K562 (cell line): ENCODE measurements around the gene FGD6. TPM values are rescaled to one million over a fixed set of nuclear protein-coding genes. Genes with fewer than 3 reads are reported as not detected.

Experiments
- ATAC-seq: fragments of 200-7000 bp; cut with Tn5 transposase; 3 replicates; pipeline ENCODE4 v1.9.1; 2020; ENCODE audit warnings: moderate library complexity
- BruUV-seq: library from RNA; stranded (reverse); fragments of 400-500 nt; replicated peaks from 2 replicates; lab custom pipeline; 2021; lab: Mats Ljungman, UMichigan
- CTCF ChIA-PET: fragments of 300-600 bp; formaldehyde crosslinking; extraction: SDS; loops from one replicate; lab custom pipeline; 2021; ENCODE audit warnings: low intra/inter-chr PET ratio; lab: Yijun Ruan, JAX
- POLR2A ChIA-PET: fragments of 300-600, 350-650 bp; sonication (Branson Sonifier 250); formaldehyde crosslinking; extraction: SDS; loops from one replicate; lab custom pipeline; 2021; ENCODE audit warnings: antibody characterized with exemption, inconsistent platforms; lab: Yijun Ruan, JAX
- DNase-seq, 4 experiments: peaks; one replicate each; pipeline versions ENCODE4 v3.0.0 to v3.0.0-alpha.2; 2011 to 2018; ENCODE audit warnings: low spot score in 3 of 4, mixed read lengths in 3 of 4; ENCODE audit errors: extremely low read depth in 1 of 4
- FAIRE-seq: peaks from 2 replicates; lab custom pipeline; 2011; peaks lifted over from hg19 to GRCh38; lab: Jason Lieb, UNC
- H2AFZ ChIP-seq: 2 replicates; pipeline ENCODE4 v1.6.0; 2011; ENCODE audit warnings: low read depth, low read length, control low read depth, inconsistent platforms
- H3K27ac ChIP-seq: fragments of 200-600 bp; 3 replicates; pipeline ENCODE4 v1.8.0; 2011; ENCODE audit warnings: low read depth, mild to moderate bottlenecking, control low read depth, inconsistent platforms, low read length, moderate library complexity, mixed read lengths; ENCODE audit errors: extremely low read depth
- H3K27me3 ChIP-seq, 2 experiments: fragments of 300-600 bp in 1 of 2; 2 replicates in 1 of 2; 3 replicates in 1 of 2; pipeline versions ENCODE4 v1.6.0 to v1.8.0; 2011; ENCODE audit warnings: inconsistent platforms in 2 of 2, low read length in 2 of 2, mild to moderate bottlenecking in 1 of 2, mixed read lengths in 1 of 2, moderate library complexity in 1 of 2; ENCODE audit not compliant: control insufficient read depth in 2 of 2, insufficient read depth in 2 of 2
- H3K36me3 ChIP-seq: fragments of 300-600 bp; 3 replicates; pipeline ENCODE4 v1.8.0; 2011; ENCODE audit warnings: mild to moderate bottlenecking, low read length, inconsistent platforms; ENCODE audit not compliant: control insufficient read depth, insufficient read depth
- H3K4me1 ChIP-seq, 2 experiments: fragments of 200-600 bp in 1 of 2; replicated peaks in 1 of 2; 2 replicates in 1 of 2; 3 replicates in 1 of 2; pipeline versions ENCODE4 v1.5.1 to v1.8.0; 2011; ENCODE audit warnings: inconsistent platforms in 2 of 2, low read length in 2 of 2, mild to moderate bottlenecking in 1 of 2, mixed read lengths in 1 of 2, moderate library complexity in 1 of 2; ENCODE audit not compliant: control insufficient read depth in 2 of 2, insufficient read depth in 2 of 2
- H3K4me2 ChIP-seq: 2 replicates; pipeline ENCODE4 v1.6.1; 2011; ENCODE audit warnings: low read length, control low read depth, inconsistent platforms, mixed read lengths; ENCODE audit not compliant: insufficient read depth
- H3K4me3 ChIP-seq: fragments of 200-600 bp; sonication (generic), shearing (Covaris generic); 2 replicates; pipeline ENCODE4 v1.5.1; 2016; ENCODE audit warnings: control low read depth, inconsistent platforms
- H3K79me2 ChIP-seq: fragments of 200-600 bp; 3 replicates; pipeline ENCODE4 v1.8.0; 2011; ENCODE audit warnings: low read length, inconsistent platforms; ENCODE audit not compliant: control insufficient read depth, insufficient read depth
- H3K9ac ChIP-seq, 2 experiments: 2 replicates each; pipeline versions ENCODE4 v1.6.0 to v1.6.1; 2011; ENCODE audit warnings: low read depth in 2 of 2, low read length in 2 of 2, control low read depth in 1 of 2, inconsistent platforms in 1 of 2, mild to moderate bottlenecking in 1 of 2, mixed read lengths in 1 of 2; ENCODE audit not compliant: insufficient read depth in 1 of 2
- H3K9me1 ChIP-seq: one replicate; pipeline ENCODE4 v1.6.0; 2011; ENCODE audit warnings: inconsistent platforms, mild to moderate bottlenecking, low read length, moderate library complexity; ENCODE audit not compliant: control insufficient read depth, insufficient read depth
- H3K9me3 ChIP-seq: replicated peaks from 2 replicates; pipeline ENCODE4 v1.5.1; 2011; ENCODE audit warnings: low read depth, low read length, inconsistent platforms; ENCODE audit not compliant: control insufficient read depth, insufficient read depth
- H4K20me1 ChIP-seq: replicated peaks from 2 replicates; pipeline ENCODE4 v1.6.1; 2011; ENCODE audit warnings: low read length, inconsistent platforms, mixed read lengths; ENCODE audit not compliant: control insufficient read depth, insufficient read depth
- BCL6 ChIP-seq: fragments of 250-450 bp; sonication (Bioruptor Pico); IDR thresholded peaks from 2 replicates; pipeline ENCODE4 v1.4.0; 2020
- C11orf30 ChIP-seq: fragments of 450-650 bp; IDR thresholded peaks from 2 replicates; pipeline ENCODE4 v1.6.1; 2016; ENCODE audit warnings: low read depth, mild to moderate bottlenecking
- CREB1 ChIP-seq, 2 experiments: sonication (generic) in 1 of 2; formaldehyde crosslinking in 1 of 2; IDR thresholded peaks; 2 replicates each; pipeline versions ENCODE4 v1.6.1 to v1.8.0; 2012 to 2022; ENCODE audit warnings: inconsistent platforms in 1 of 2, mild to moderate bottlenecking in 1 of 2, missing genetic modification reagents in 1 of 2, moderate library complexity in 1 of 2
- HES1 ChIP-seq: fragments of 450-650 bp; IDR thresholded peaks from 2 replicates; pipeline ENCODE4 v1.6.1; 2016; ENCODE audit warnings: low read depth, mild to moderate bottlenecking, moderate library complexity
- MAFF ChIP-seq: IDR thresholded peaks from 2 replicates; pipeline ENCODE4 v1.6.1; 2012; ENCODE audit warnings: low read length, improper control_type of control experiment
- MAFG ChIP-seq: fragments of 450-650 bp; conservative IDR thresholded peaks from 2 replicates; pipeline ENCODE4 v1.6.1; 2016; ENCODE audit warnings: missing genetic modification characterization, missing compliant biosample characterization
- MAFK ChIP-seq: IDR thresholded peaks from 2 replicates; pipeline ENCODE4 v1.6.1; 2011; ENCODE audit warnings: low read length, improper control_type of control experiment
- NFE2 ChIP-seq: IDR thresholded peaks from 2 replicates; pipeline ENCODE4 v1.6.1; 2014; ENCODE audit warnings: antibody characterized with exemption, low read depth
- PTTG1 ChIP-seq: fragments of 450-650 bp; IDR thresholded peaks from 2 replicates; pipeline ENCODE4 v1.6.1; 2016; ENCODE audit warnings: low read depth, mild to moderate bottlenecking, missing genetic modification characterization, missing compliant biosample characterization
- ZNF239 ChIP-seq: fragments of 250-450 bp; sonication (Bioruptor Pico); IDR thresholded peaks from 2 replicates; pipeline ENCODE4 v1.4.0; 2020; ENCODE audit warnings: mild to moderate bottlenecking
- ZNF280A ChIP-seq: fragments of 450-650 bp; IDR thresholded peaks from 2 replicates; pipeline ENCODE4 v1.6.1; 2018; ENCODE audit warnings: mild to moderate bottlenecking, low read depth; ENCODE audit not compliant: partially characterized antibody
- ZNF316 ChIP-seq: fragments of 450-650 bp; IDR thresholded peaks from 2 replicates; pipeline ENCODE4 v1.6.1; 2016
- ZNF589 ChIP-seq: fragments of 200-800 bp; sonication (Bioruptor generic); IDR thresholded peaks from 2 replicates; pipeline ENCODE4 v1.6.1; 2016; ENCODE audit warnings: low read depth, missing genetic modification characterization, missing compliant biosample characterization
- WGBS: fragments of 100-300 bp; shearing (Covaris generic); methylation state at CpG from one replicate; pipeline ENCODE4 v1.1.6; 2016; ENCODE audit warnings: low coverage, mixed read lengths; ENCODE audit not compliant: insufficient coverage; ENCODE audit errors: missing lambda C conversion rate; 5-methylcytosine and 5-hydroxymethylcytosine counted together
- in situ Hi-C: fragments of 300-500 bp; cut with MboI; formaldehyde crosslinking; loops from 4 replicates; pipeline ENCODE4 v1.15.0; 2018; ENCODE audit warnings: inconsistent platforms, mixed read lengths
- intact Hi-C: fragments of 100-400 bp; cut with micrococcal nuclease; formaldehyde crosslinking; loops from 2 replicates; pipeline ENCODE4 v1.14.2; 2022
- polyA plus RNA-seq, 8 experiments: library from polyadenylated mRNA; depleted of rRNA in 4 of 8; stranded (reverse) in 5 of 8; unstranded in 3 of 8; fragments of >200 nt; fragmentation: Nextera tagmentation in 2 of 8; fragmentation: Illumina TruSeq in 1 of 8; extraction: Ambion mirVana in 2 of 8; extraction: Trizol in 1 of 8; gene quantifications; 2 replicates each; pipeline versions ENCODE4 v1.2.1 to v1.2.3, GENCODE V29; 2011 to 2014; ENCODE audit warnings: inconsistent platforms in 1 of 8, missing spikeins in 1 of 8
- total RNA-seq, 7 experiments: library from RNA; depleted of rRNA in 6 of 7; stranded (reverse); fragments of >200 nt in 6 of 7; fragmentation: Illumina TruSeq in 2 of 7; extraction: Trizol in 2 of 7; gene quantifications; 2 replicates each; pipeline versions ENCODE4 v1.2.1 to v1.2.3, GENCODE V29; 2011 to 2021; ENCODE audit warnings: low replicate concordance in 1 of 7

Gene FGD6
- total and polyA plus RNA-seq, 9 of the 15 experiments (the other 6 are each of a cell fraction or from before 2014, with no cell fraction given), result 1.5 to 11.1 (median 5.8) TPM

- Histone ChIP-seq H3K9me3 (no peaks in the 10 kb centered on the region), H3K79me2 (no peaks in the 10 kb centered on the region), H3K27ac (no peak overlapping the region), H3K9ac (no peak overlapping the region), H3K4me2 (no peak overlapping the region), H4K20me1 (peaks cover 7% of the 10 kb centered on the region), H3K27me3 (no peaks in the 10 kb centered on the region), H3K4me1 (peaks cover 0 to 9% of the 10 kb centered on the region in 2 experiments; a peak in 3 of 5 replicates)
- DNase-seq, result no peak
- no peak for FAIRE-seq
- CTCF ChIA-PET, result no interaction called here
- no peak for ATAC-seq
- TF ChIP-seq MAFG (peak; percentile 78), BCL6 (CRISPR knock-in tag) (no peak), ZNF239 (no peak), HES1 (no peak), C11orf30 (peak; percentile 71), CREB1 (IDR thresholded peaks at IDR 0.05) (no peak), CREB1 (CRISPR knock-in tag; IDR thresholded peaks at IDR 0.05) (no peak), ZNF316 (peak; percentile 64), ZNF280A (no peak), MAFF (peak; percentile 40; the same call in 1 of the 2 replicates), ZNF589 (CRISPR knock-in tag) (no peak), MAFK (peak; percentile 17; the same call in 1 of the 2 replicates), NFE2 (peak; percentile 45; the same call in 1 of the 2 replicates), PTTG1 (tag) (no peak)
- TF ChIP-seq, all 486 proteins: peak for 6
- in situ Hi-C loops, result loop anchor here (10.0 kb wide), 1 partner anchor 230 kb away; no protein-coding TSS in a partner anchor
- H2AFZ ChIP-seq, result no peak overlapping the region
- peaks cover 23% of the 10 kb centered on the region; the same call in 1 of the 3 replicates for H3K36me3 ChIP-seq
- H3K4me3 ChIP-seq, result no peak overlapping the region
- POLR2A ChIA-PET, result interaction anchor here (0.8 kb wide), 1 partner anchor 32 kb away, joined by 3 read pairs; the partner anchor contains the start of gene NR2C1
- intact Hi-C loops, result no loop called here
- peaks cover 4% of the 10 kb centered on the region for H3K9me1 ChIP-seq
- WGBS, result 72% methylated on average over 1 of the region's 2 CpGs
- no TSS peak for BruUV-seq
Observed at GRCh38 chr12:95104919-95105452, 112.3 kb downstream of the FGD6 start.
